H1 (cell line): ENCODE results near the gene DTNB. TPM values are rescaled to one million over a fixed set of nuclear protein-coding genes. Genes with fewer than 3 reads are reported as not detected.

Source experiments
- CTCF ChIA-PET: fragments of 300-600 bp; sonication (Branson Sonifier 250); formaldehyde crosslinking; loops from one replicate; lab custom pipeline; 2021; ENCODE audit not compliant: partially characterized antibody; lab: Charles Lee
- POLR2A ChIA-PET: fragments of 300-600 bp; sonication (Branson Sonifier 250); formaldehyde crosslinking; loops from one replicate; lab custom pipeline; 2021; ENCODE audit warnings: inconsistent platforms; ENCODE audit not compliant: partially characterized antibody; lab: Charles Lee
- DNase-seq, 2 experiments: peaks; one replicate each; pipeline versions ENCODE4 v3.0.0 to v3.0.0-alpha.2; 2010 to 2022; ENCODE audit warnings: low spot score in 2 of 2, low read depth in 1 of 2, mixed read lengths in 1 of 2
- FAIRE-seq: peaks from 2 replicates; lab custom pipeline; 2011; peaks lifted over from hg19 to GRCh38; lab: Jason Lieb, UNC
- H2AFZ ChIP-seq: 2 replicates; pipeline ENCODE4 v1.8.1; 2012; ENCODE audit warnings: low read length, inconsistent platforms
- H2AK5ac ChIP-seq: 2 replicates; pipeline ENCODE4 v1.6.1; 2013; ENCODE audit warnings: low read depth, low read length
- H2BK120ac ChIP-seq: replicated peaks from 2 replicates; pipeline ENCODE3; 2013; ENCODE audit warnings: low read depth, low read length, inconsistent platforms
- H2BK12ac ChIP-seq: 2 replicates; pipeline ENCODE4 v1.6.1; 2013; ENCODE audit warnings: low read depth, low read length
- H2BK15ac ChIP-seq: 2 replicates; pipeline ENCODE4 v1.6.1; 2013; ENCODE audit warnings: low read length
- H2BK20ac ChIP-seq: 2 replicates; pipeline ENCODE4 v1.6.1; 2013; ENCODE audit warnings: low read length
- H2BK5ac ChIP-seq: 2 replicates; pipeline ENCODE4 v1.6.1; 2013; ENCODE audit warnings: low read depth, low read length
- H3K14ac ChIP-seq: 2 replicates; pipeline ENCODE4 v1.6.1; 2013; ENCODE audit warnings: inconsistent platforms; ENCODE audit not compliant: insufficient read length
- H3K18ac ChIP-seq: 2 replicates; pipeline ENCODE4 v1.6.1; 2013; ENCODE audit warnings: low read length; ENCODE audit errors: extremely low read depth
- H3K23ac ChIP-seq: 2 replicates; pipeline ENCODE4 v1.6.1; 2013; ENCODE audit warnings: inconsistent platforms; ENCODE audit not compliant: insufficient read length
- H3K23me2 ChIP-seq: 2 replicates; pipeline ENCODE4 v1.6.1; 2013; ENCODE audit warnings: low read depth, low read length
- H3K27ac ChIP-seq: 2 replicates; pipeline ENCODE4 v1.6.1; 2011; ENCODE audit warnings: low read depth, low read length, inconsistent platforms
- H3K27me3 ChIP-seq, 4 experiments: replicated peaks in 1 of 4; 1 replicate in 1 of 4; 2 replicates in 3 of 4; pipeline versions ENCODE4 v1.6.1 to v1.8.1; 2011 to 2013; ENCODE audit warnings: low read length in 3 of 4, mild to moderate bottlenecking in 3 of 4, inconsistent platforms in 2 of 4, mixed read lengths in 2 of 4, moderate library complexity in 1 of 4; ENCODE audit not compliant: control insufficient read depth in 3 of 4, insufficient read depth in 3 of 4; ENCODE audit errors: extremely low read depth in 1 of 4
- H3K36me3 ChIP-seq, 4 experiments: 2 replicates each; pipeline versions ENCODE4 v1.6.1 to v1.8.1; 2011 to 2013; ENCODE audit warnings: mild to moderate bottlenecking in 4 of 4, low read length in 3 of 4, moderate library complexity in 2 of 4, control low read depth in 1 of 4, inconsistent platforms in 1 of 4; ENCODE audit not compliant: insufficient read depth in 4 of 4, control insufficient read depth in 2 of 4
- H3K4ac ChIP-seq: replicated peaks from 2 replicates; pipeline ENCODE3; 2013; ENCODE audit warnings: low read length, low read depth, mixed read lengths, inconsistent platforms; ENCODE audit not compliant: insufficient read length
- H3K4me1 ChIP-seq, 4 experiments: replicated peaks in 1 of 4; 1 replicate in 1 of 4; 2 replicates in 3 of 4; pipeline versions ENCODE4 v1.6.1 to v1.8.1; 2011 to 2013; ENCODE audit warnings: low read length in 3 of 4, inconsistent platforms in 2 of 4, mixed read lengths in 1 of 4; ENCODE audit not compliant: insufficient read depth in 4 of 4, control insufficient read depth in 3 of 4
- H3K4me2 ChIP-seq, 2 experiments: 2 replicates each; pipeline versions ENCODE4 v1.6.1 to v1.8.1; 2011 to 2013; ENCODE audit warnings: low read depth in 2 of 2, low read length in 2 of 2, control low read depth in 1 of 2, inconsistent platforms in 1 of 2, mild to moderate bottlenecking in 1 of 2; ENCODE audit not compliant: insufficient read depth in 1 of 2
- H3K4me3 ChIP-seq, 4 experiments: fragments of 200-600, 300-600 bp in 1 of 4; sonication (generic), shearing (Covaris generic), sonication (Bioruptor Twin) in 1 of 4; 2 replicates each; pipeline versions ENCODE4 v1.5.1 to v1.8.1; 2011 to 2016; ENCODE audit warnings: low read length in 4 of 4, low read depth in 3 of 4, control low read depth in 2 of 4, inconsistent platforms in 2 of 4, mild to moderate bottlenecking in 2 of 4, mixed read lengths in 1 of 4, moderate library complexity in 1 of 4; ENCODE audit not compliant: insufficient read depth in 2 of 4; ENCODE audit errors: extremely low read depth in 1 of 4
- H3K56ac ChIP-seq: replicated peaks from 2 replicates; pipeline ENCODE3; 2013; ENCODE audit warnings: low read depth, mild to moderate bottlenecking, mixed read lengths, low read length, inconsistent platforms; ENCODE audit not compliant: insufficient read length
- H3K79me1 ChIP-seq: 2 replicates; pipeline ENCODE4 v1.6.1; 2013; ENCODE audit warnings: low read depth, low read length, control low read depth
- H3K79me2 ChIP-seq, 2 experiments: 2 replicates each; pipeline versions ENCODE4 v1.6.1 to v1.8.1; 2012 to 2013; ENCODE audit warnings: low read length in 2 of 2, mild to moderate bottlenecking in 2 of 2, inconsistent platforms in 1 of 2; ENCODE audit not compliant: insufficient read depth in 2 of 2, control insufficient read depth in 1 of 2
- H3K9ac ChIP-seq, 4 experiments: replicated peaks in 1 of 4; 1 replicate in 1 of 4; 2 replicates in 3 of 4; pipeline versions ENCODE4 v1.6.1 to v1.8.1; 2011 to 2013; ENCODE audit warnings: low read depth in 3 of 4, low read length in 3 of 4, control low read depth in 2 of 4, mild to moderate bottlenecking in 2 of 4, moderate library complexity in 2 of 4, inconsistent platforms in 1 of 4; ENCODE audit errors: extremely low read depth in 1 of 4
- H3K9me3 ChIP-seq, 2 experiments: 2 replicates each; pipeline versions ENCODE4 v1.6.1 to v1.8.1; 2012 to 2013; ENCODE audit warnings: mild to moderate bottlenecking in 2 of 2, moderate library complexity in 2 of 2, control low read depth in 1 of 2, inconsistent platforms in 1 of 2, low read depth in 1 of 2, low read length in 1 of 2, mixed read lengths in 1 of 2; ENCODE audit not compliant: insufficient read depth in 2 of 2
- H4K20me1 ChIP-seq, 2 experiments: replicated peaks in 1 of 2; 2 replicates each; pipeline versions ENCODE3 to v1.8.1; 2011 to 2013; ENCODE audit warnings: inconsistent platforms in 2 of 2, low read length in 2 of 2, mild to moderate bottlenecking in 1 of 2; ENCODE audit not compliant: insufficient read depth in 2 of 2, control insufficient read depth in 1 of 2
- H4K5ac ChIP-seq: 2 replicates; pipeline ENCODE4 v1.6.1; 2013; ENCODE audit warnings: low read length, low read depth, mixed read lengths, inconsistent platforms; ENCODE audit not compliant: insufficient read length
- H4K8ac ChIP-seq: 2 replicates; pipeline ENCODE4 v1.8.0; 2013; ENCODE audit warnings: mild to moderate bottlenecking, moderate library complexity, low read length, inconsistent platforms; ENCODE audit not compliant: insufficient read depth; ENCODE audit errors: extremely low read depth
- H4K91ac ChIP-seq: replicated peaks from 2 replicates; pipeline ENCODE3; 2013; ENCODE audit warnings: low read length, mixed read lengths, inconsistent platforms; ENCODE audit not compliant: insufficient read length
- BCL11A ChIP-seq, 2 experiments: IDR thresholded peaks; one replicate each; pipeline ENCODE4 v1.6.1; 2011; ENCODE audit warnings: low read depth in 2 of 2, low read length in 2 of 2, mild to moderate bottlenecking in 2 of 2
- CBX8 ChIP-seq: fragments of 300-800, 300-1000 bp; sonication (generic); IDR thresholded peaks from 2 replicates; pipeline ENCODE4 v1.7.1; 2016; ENCODE audit warnings: low read depth, low read length, borderline replicate concordance
- CEBPB ChIP-seq: IDR thresholded peaks from 2 replicates; pipeline ENCODE4 v1.6.1; 2012; ENCODE audit warnings: low read depth, low read length
- EP300 ChIP-seq, 2 experiments: IDR thresholded peaks; 1 replicate in 1 of 2; 2 replicates in 1 of 2; pipeline ENCODE4 v1.6.1; 2011 to 2012; ENCODE audit warnings: low read depth in 2 of 2, low read length in 2 of 2, mild to moderate bottlenecking in 2 of 2, borderline replicate concordance in 1 of 2, inconsistent platforms in 1 of 2, moderate library complexity in 1 of 2
- EZH2 ChIP-seq: fragments of 200-600 bp; sonication (generic); IDR thresholded peaks from 2 replicates; pipeline ENCODE4 v1.7.1; 2012; ENCODE audit warnings: low read depth, mild to moderate bottlenecking, moderate library complexity, low read length, inconsistent platforms; ENCODE audit not compliant: severe bottlenecking
- FOSL1 ChIP-seq: IDR thresholded peaks from 2 replicates; pipeline ENCODE4 v1.6.1; 2011; ENCODE audit warnings: mild to moderate bottlenecking, low read depth, low read length, moderate library complexity; ENCODE audit not compliant: insufficient read depth
- HDAC2 ChIP-seq, 2 experiments: fragments of 300-600 bp in 1 of 2; sonication (generic) in 1 of 2; IDR thresholded peaks; 2 replicates each; pipeline ENCODE4 v1.6.1; 2011 to 2012; ENCODE audit warnings: low read depth in 2 of 2, low read length in 2 of 2, mild to moderate bottlenecking in 2 of 2, moderate library complexity in 2 of 2, borderline replicate concordance in 1 of 2, inconsistent platforms in 1 of 2
- RFX5 ChIP-seq: IDR thresholded peaks from 2 replicates; pipeline ENCODE4 v1.6.1; 2011; ENCODE audit warnings: low read depth, low read length, improper control_type of control experiment, borderline replicate concordance
- RXRA ChIP-seq: IDR thresholded peaks from 2 replicates; pipeline ENCODE4 v1.6.1; 2011; ENCODE audit warnings: low read depth, mild to moderate bottlenecking, low read length, moderate library complexity; ENCODE audit not compliant: insufficient read depth
- SIRT6 ChIP-seq: IDR thresholded peaks from one replicate; pipeline ENCODE4 v1.7.1; 2012; ENCODE audit warnings: low read length, inconsistent platforms
- TAF7 ChIP-seq: optimal IDR thresholded peaks from 2 replicates; pipeline ENCODE3; 2011; ENCODE audit warnings: low read depth, mild to moderate bottlenecking, inconsistent platforms, low read length, moderate library complexity, borderline replicate concordance
- TCF12 ChIP-seq: IDR thresholded peaks from 2 replicates; pipeline ENCODE4 v1.6.1; 2011; ENCODE audit warnings: low read depth, mild to moderate bottlenecking, low read length
- YY1 ChIP-seq: IDR thresholded peaks from 2 replicates; pipeline ENCODE4 v1.6.1; 2011; ENCODE audit warnings: low read depth, mild to moderate bottlenecking, low read length
- WGBS, 2 experiments: shearing (Covaris generic) in 1 of 2; methylation state at CpG; one replicate each; pipeline versions ENCODE4 v1.1.6 to v1.1.7; 2013 to 2015; ENCODE audit warnings: low lambda C conversion rate in 2 of 2, mixed read lengths in 2 of 2, inconsistent platforms in 1 of 2, low coverage in 1 of 2, missing lambda C conversion rate in 1 of 2; ENCODE audit not compliant: insufficient replicate concordance in 2 of 2, insufficient coverage in 1 of 2, insufficient read length in 1 of 2; ENCODE audit errors: extremely low coverage in 1 of 2, missing lambda C conversion rate in 1 of 2; 5-methylcytosine and 5-hydroxymethylcytosine counted together
- polyA plus RNA-seq, 7 experiments: library from polyadenylated mRNA; depleted of rRNA in 3 of 7; stranded (reverse) in 5 of 7; unstranded in 2 of 7; fragments of >200 nt in 5 of 7; fragments of 200-250 nt in 2 of 7; gene quantifications; 1 replicate in 5 of 7; 2 replicates in 1 of 7; 4 replicates in 1 of 7; pipeline versions ENCODE4 v1.2.1 to v1.2.3, GENCODE V29; 2011 to 2013; ENCODE audit warnings: missing spikeins in 2 of 7, mixed read lengths in 2 of 7
- total RNA-seq: library from RNA; stranded (reverse); fragmentation: NEBNext Ultra II Directional; extraction: Animal tissue kit (Norgen Biotek cat#: 25700); gene quantifications from 2 replicates; pipeline ENCODE4 v1.2.1, GENCODE V29; 2021

The DTNB gene
- total and polyA plus RNA-seq, 2 of the 8 experiments (the other 6 are each of a cell fraction or from before 2014, with no cell fraction given): 39.6 to 49.5 TPM

- Histone ChIP-seq H3K36me3 (no peaks in the 10 kb centered on the region), H3K4me3 (no peak overlapping the region), H3K9me3 (no peaks in the 10 kb centered on the region), H3K23me2 (peaks cover 2% of the 10 kb centered on the region; the same call in 1 of the 2 replicates), H4K20me1 (peaks cover 0 to 11% of the 10 kb centered on the region in 2 experiments), H4K91ac (no peak overlapping the region), H3K79me1 (peaks cover 3% of the 10 kb centered on the region), H2BK12ac (no peak overlapping the region), H3K23ac (no peak overlapping the region), H4K5ac (no peak overlapping the region), H4K8ac (no peak overlapping the region), H3K56ac (no peak overlapping the region), H3K27ac (no peak overlapping the region), H3K14ac (no peak overlapping the region), H2AFZ (no peak overlapping the region), H2AK5ac (no peak overlapping the region), H3K27me3 (peaks cover 0 to 3% (median under 1%) of the 10 kb centered on the region in 4 experiments; a peak in 2 of 7 replicates), H3K4me1 (peaks cover 18 to 47% (median 28%) of the 10 kb centered on the region in 4 experiments), H3K18ac (no peak overlapping the region), H3K4ac (no peak overlapping the region), H2BK20ac (no peak overlapping the region), H3K4me2 (peak overlapping the region; percentile 54 to 67; a peak in 2 of 4 replicates), H3K79me2 (peaks cover 0 to 4% of the 10 kb centered on the region in 2 experiments; a peak in 1 of 4 replicates), H2BK120ac (no peak overlapping the region), H2BK5ac (no peak overlapping the region), H3K9ac (no peak overlapping the region), H2BK15ac (no peak overlapping the region)
- ChIA-PET POLR2A (interaction anchor here (1.2 to 2.7 kb wide), 5 partner anchors 11 to 57 kb away, joined by 3 to 10 read pairs (median 3); no protein-coding TSS in a partner anchor), CTCF (interaction anchor here (0.6 to 11.4 kb wide), 4 partner anchors 11 to 236 kb away, joined by 3 to 178 read pairs (median 6); no protein-coding TSS in a partner anchor)
- WGBS, 2 experiments: 87% methylated on average over 8 of the region's 8 CpGs; no CpG with 5 or more reads in 1 of the 2 experiments
- no peak for DNase-seq
- no peak for FAIRE-seq
- no peak for TF ChIP-seq YY1
- TF ChIP-seq HDAC2 (IDR thresholded peaks at IDR 0.05; ENCODE audit: borderline replicate concordance in 1 of 2, low read depth in 2 of 2, low read length in 2 of 2): no peak
- TF ChIP-seq RFX5: no peak
- TF ChIP-seq SIRT6: no peak
- TF ChIP-seq TAF7: no peak
- TF ChIP-seq RXRA: no peak
- no peak for TF ChIP-seq EZH2
- TF ChIP-seq CBX8: no peak
- TF ChIP-seq EP300 (IDR thresholded peaks at IDR 0.05; ENCODE audit: borderline replicate concordance in 1 of 2, low read depth in 2 of 2, low read length in 2 of 2): no peak
- TF ChIP-seq TCF12: no peak
- no peak for TF ChIP-seq BCL11A (IDR thresholded peaks at IDR 0.05; ENCODE audit: low read depth in 2 of 2, low read length in 2 of 2)
- no peak for TF ChIP-seq CEBPB
- no peak for TF ChIP-seq FOSL1
Measured at GRCh38 chr2:25334482-25334881, 338.9 kb downstream of the DTNB start.
